AG04449 (cell line): ENCODE data around the gene USHBP1.

Source experiments
- CTCF ChIA-PET: fragments of 350-600 bp; formaldehyde crosslinking; extraction: SDS; loops from one replicate; lab custom pipeline; 2021; ENCODE audit warnings: antibody characterized with exemption; lab: Yijun Ruan, JAX
- POLR2A ChIA-PET: fragments of 400-600, 350-600 bp; formaldehyde crosslinking; extraction: SDS; loops from one replicate; lab custom pipeline; 2020; ENCODE audit warnings: antibody characterized with exemption, inconsistent platforms; lab: Yijun Ruan, JAX
- DNase-seq: peaks from one replicate; pipeline ENCODE4 v3.0.0-alpha.2; 2010; ENCODE audit warnings: low read depth, low spot score
- H3K4me3 ChIP-seq: 2 replicates; pipeline ENCODE4 v1.5.1; 2011; ENCODE audit warnings: low read depth, mild to moderate bottlenecking, control low read depth, low read length
- TF ChIP-seq, protein P1 (sequence below): IDR thresholded peaks from one replicate; pipeline ENCODE4 v1.5.1; 2011; ENCODE audit warnings: mild to moderate bottlenecking, moderate library complexity, low read length, control low read depth, inconsistent platforms; ENCODE audit not compliant: insufficient read depth; ENCODE audit errors: missing control alignments

USHBP1 gene

DNA sequence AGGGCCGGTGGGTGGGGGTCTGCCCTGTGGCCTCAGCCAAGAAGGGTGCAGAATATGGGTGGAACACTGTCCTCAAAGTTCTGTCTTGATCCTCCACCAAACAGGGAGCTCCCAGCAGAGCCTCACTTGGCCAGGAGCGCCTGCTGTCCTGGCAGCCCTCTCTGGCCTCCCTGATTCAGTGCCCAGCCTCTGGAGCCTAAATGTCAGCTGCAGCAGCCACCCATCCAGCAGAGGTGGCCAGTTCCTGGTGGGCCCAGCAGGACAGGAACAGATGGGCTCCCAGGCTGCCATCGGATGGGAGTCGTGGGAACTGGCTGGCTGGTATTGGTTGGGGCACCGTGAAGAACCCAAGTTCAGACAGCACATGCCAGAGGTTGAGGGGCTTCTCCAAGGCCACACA is 51.2 kb downstream of the USHBP1 start:
- POLR2A ChIA-PET: no interaction called here
- CTCF ChIA-PET: interaction anchor here (3.6 kb wide), 1 partner anchor 8 kb away, joined by 21 read pairs; no protein-coding TSS in a partner anchor
- TF ChIP-seq, protein P1, sequence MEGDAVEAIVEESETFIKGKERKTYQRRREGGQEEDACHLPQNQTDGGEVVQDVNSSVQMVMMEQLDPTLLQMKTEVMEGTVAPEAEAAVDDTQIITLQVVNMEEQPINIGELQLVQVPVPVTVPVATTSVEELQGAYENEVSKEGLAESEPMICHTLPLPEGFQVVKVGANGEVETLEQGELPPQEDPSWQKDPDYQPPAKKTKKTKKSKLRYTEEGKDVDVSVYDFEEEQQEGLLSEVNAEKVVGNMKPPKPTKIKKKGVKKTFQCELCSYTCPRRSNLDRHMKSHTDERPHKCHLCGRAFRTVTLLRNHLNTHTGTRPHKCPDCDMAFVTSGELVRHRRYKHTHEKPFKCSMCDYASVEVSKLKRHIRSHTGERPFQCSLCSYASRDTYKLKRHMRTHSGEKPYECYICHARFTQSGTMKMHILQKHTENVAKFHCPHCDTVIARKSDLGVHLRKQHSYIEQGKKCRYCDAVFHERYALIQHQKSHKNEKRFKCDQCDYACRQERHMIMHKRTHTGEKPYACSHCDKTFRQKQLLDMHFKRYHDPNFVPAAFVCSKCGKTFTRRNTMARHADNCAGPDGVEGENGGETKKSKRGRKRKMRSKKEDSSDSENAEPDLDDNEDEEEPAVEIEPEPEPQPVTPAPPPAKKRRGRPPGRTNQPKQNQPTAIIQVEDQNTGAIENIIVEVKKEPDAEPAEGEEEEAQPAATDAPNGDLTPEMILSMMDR: no peak

DNA sequence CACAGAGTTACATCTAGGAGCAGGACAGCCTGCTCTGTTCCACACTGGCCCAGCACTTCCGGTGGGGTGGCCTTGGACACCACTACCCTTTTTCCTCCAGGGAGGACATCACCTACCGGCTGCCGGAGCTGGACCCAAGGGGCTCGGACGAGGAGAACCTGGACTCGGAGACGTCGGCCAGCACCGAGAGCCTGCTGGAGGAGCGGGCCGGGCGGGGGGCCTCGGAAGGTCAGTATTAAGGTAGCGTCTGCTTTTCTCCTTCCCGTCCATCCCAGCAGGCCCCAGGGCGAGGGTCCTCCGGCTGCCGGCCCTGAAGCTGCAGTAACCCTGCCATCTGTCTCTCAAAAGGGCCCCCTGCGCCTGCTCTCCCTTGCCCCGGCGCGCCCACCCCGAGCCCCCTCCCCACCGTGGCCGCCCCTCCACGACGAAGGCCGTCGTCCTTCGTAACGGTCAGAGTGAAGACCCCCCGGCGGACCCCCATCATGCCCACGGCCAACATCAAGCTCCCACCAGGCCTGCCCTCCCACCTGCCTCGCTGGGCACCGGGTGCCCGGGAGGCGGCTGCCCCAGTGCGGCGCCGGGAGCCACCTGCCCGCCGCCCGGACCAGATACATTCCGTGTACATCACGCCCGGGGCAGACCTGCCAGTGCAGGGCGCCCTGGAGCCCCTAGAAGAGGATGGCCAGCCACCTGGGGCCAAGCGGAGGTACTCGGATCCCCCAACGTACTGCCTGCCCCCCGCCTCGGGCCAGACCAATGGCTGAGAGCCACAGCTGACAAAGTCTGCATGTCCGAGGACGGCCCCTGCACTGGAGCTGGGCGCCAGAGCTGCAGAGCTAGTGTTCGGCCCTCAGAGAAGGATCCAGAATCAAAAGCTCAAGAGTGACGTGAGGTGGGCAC is 52.7 kb downstream of the USHBP1 start:
- ChIA-PET POLR2A (no interaction called here), CTCF (interaction anchor here (0.7 kb wide), 1 partner anchor 71 kb away, joined by 3 read pairs; no protein-coding TSS in a partner anchor)
- no peak for DNase-seq

More for the DNA sequence above, 51.2 kb downstream of the USHBP1 start:
- no peak for DNase-seq
- no peak overlapping the region for H3K4me3 ChIP-seq

DNA sequence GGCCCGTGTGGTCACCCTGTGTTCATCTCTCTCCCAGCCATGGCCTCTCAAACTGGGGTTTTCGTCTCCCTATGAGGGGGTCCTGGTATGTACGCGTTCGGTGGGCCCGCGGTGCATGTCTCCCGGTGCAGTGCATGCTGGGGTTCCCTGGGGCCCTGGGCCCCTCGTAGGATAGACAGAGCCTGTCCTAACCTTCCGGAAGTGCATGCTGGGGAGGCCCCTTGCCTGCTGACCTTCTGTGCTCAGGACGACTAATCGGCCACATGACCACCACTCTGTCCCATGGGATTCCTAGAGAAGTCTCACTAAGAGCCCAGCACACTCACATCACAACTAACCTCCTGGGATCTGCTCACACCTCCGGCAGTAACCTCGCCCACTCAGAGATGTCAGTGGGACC is 54.2 kb downstream of the USHBP1 start:
- TF ChIP-seq, protein P1: no peak
- DNase-seq: no peak
- ChIA-PET CTCF (interaction anchor here (1.2 kb wide), 1 partner anchor 73 kb away, joined by 5 read pairs; no protein-coding TSS in a partner anchor), POLR2A (no interaction called here)
- H3K4me3 ChIP-seq: no peak overlapping the region

More for the DNA sequence above, 52.7 kb downstream of the USHBP1 start:
- TF ChIP-seq, protein P1: no peak
- no peak overlapping the region for H3K4me3 ChIP-seq

DNA sequence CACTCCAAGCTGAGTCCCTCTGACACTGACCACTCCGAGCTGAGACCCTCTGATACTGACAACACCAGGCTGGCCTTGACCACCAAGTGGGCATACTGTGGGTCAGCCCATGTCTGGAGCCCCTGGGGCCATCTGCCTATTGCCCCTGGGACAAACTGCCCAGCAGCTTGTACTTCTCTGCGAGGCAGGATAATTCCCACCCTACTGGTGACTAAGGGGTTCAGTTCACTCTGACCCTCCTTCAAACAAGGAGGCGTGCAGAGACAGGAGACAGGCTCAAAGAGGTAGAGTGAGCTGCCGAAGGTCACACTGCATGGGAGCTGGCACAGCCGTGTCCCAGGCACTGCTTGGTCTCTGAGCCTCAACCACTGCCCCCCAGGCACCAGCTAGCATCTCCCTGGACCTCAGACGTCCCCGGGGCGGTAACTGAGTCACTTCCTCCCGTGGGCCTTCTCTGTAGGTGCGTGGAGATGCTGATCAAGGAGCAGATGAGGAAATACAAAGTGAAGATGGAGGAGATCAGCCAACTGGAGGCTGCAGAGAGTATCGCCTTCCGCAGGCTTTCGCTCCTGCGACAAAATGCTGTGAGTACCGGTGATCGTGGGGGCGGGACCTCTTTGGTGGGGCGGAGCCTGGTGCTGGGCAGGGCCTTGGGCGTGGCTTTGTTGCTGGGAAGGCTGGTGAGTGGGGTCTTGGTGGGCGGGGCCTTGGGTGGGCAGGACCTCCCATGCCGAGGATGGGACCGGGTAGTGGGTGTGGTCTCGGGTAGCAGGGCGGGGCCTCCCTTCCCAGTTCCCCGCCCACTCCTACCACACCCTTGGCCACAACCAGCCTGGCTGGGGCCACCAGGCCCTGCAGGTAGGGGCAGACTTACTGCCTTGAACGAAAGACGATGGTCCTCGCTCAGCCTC is 55.2 kb downstream of the USHBP1 start:
- TF ChIP-seq, protein P1: no peak
- DNase-seq: no peak
- CTCF ChIA-PET: interaction anchor here (0.6 to 1.5 kb wide), 5 partner anchors 18 to 142 kb away, joined by 3 to 5 read pairs (median 4); partner anchors contain the start of gene ANKLE1
- POLR2A ChIA-PET: no interaction called here
- H3K4me3 ChIP-seq: no peak overlapping the region

DNA sequence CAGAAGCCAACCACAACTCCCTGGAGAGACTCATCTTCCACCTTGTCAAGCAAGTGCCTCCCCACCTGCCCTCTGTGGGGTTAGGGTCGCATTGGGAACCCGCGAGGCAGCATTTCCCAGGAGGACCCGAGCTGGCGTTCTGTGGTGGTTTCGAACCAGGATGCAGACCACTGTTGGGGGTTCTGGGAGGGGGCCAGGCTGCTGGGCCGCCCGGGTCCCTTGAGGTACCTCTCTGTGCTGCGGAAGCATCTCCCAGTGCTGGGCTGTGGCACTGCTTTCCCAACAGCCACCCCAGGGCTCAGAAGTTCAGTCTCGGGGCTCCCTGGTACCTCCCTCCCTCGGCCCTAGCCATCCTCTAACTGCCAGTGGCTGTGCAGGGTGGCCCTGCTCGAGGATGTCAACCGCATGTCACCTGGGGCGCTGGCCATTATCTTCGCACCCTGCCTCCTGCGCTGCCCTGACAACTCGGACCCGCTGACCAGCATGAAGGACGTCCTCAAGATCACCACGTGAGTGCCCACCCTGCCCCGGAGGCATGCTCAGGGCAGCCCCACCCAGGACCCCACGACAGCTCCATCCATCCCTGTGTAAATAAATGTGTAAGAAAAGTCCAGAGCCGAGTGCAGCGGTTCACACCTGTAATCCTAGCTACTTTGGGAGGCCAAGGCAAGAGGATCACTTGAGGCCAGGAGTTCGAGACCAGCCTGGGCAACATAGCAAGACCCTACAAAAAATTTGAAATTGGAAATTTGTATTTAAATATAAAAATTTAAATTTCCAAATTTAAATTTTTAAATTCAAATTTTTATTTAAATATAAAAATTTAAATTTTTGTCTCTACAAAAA is 57.6 kb downstream of the USHBP1 start:
- POLR2A ChIA-PET: no interaction called here
- CTCF ChIA-PET: interaction anchor here (3.1 to 5.0 kb wide), 2 partner anchors 8 to 76 kb away, joined by 21 to 44 read pairs; partner anchors contain the start of genes ANKLE1 and USE1
- DNase-seq: no peak
- TF ChIP-seq, protein P1: no peak
- H3K4me3 ChIP-seq: no peak overlapping the region
